ENCODE data around the gene SGK1.
"Not testable (repeated sequence)": the region's sequence is repeated elsewhere in the genome, so short reads cannot be mapped to it uniquely, and the experiment has no call there.

SGK1 gene

GRCh38 chr6:134207421-134207820 lies 110.5 kb downstream of the SGK1 start:
- Histone ChIP-seq H3K36me3 (replicated peaks) (no peaks in the 10 kb centered on the region), H3K27ac (no peak overlapping the region), H3K4me3 (ENCODE audit: low read depth, low read length) (no peak overlapping the region), H3K27me3 (replicated peaks) (no peaks in the 10 kb centered on the region)
- in situ Hi-C loops (cut with HindIII; ENCODE audit: low pct_ligation_motif_present, low sequenced_read_pairs) = no loop called here
- no peak for DNase-seq
- TF ChIP-seq CTCF (IDR thresholded peaks at IDR 0.05; ENCODE audit: low read depth, low read length, missing control alignments) = no peak

GRCh38 chr6:134205366-134205765 lies 112.5 kb downstream of the SGK1 start:
- TF ChIP-seq CTCF (IDR thresholded peaks at IDR 0.05; ENCODE audit: low read depth, low read length, missing control alignments) = no peak
- H3K4me3 ChIP-seq (ENCODE audit: low read depth, low read length) = no peak overlapping the region
- no peaks in the 10 kb centered on the region for H3K27me3 ChIP-seq (replicated peaks)
- no peaks in the 10 kb centered on the region for H3K36me3 ChIP-seq (replicated peaks)
- in situ Hi-C loops (cut with HindIII; ENCODE audit: low pct_ligation_motif_present, low sequenced_read_pairs) = no loop called here
- no peak overlapping the region for H3K27ac ChIP-seq
- no peak for DNase-seq

- in situ Hi-C loops (cut with HindIII; ENCODE audit: low pct_ligation_motif_present, low sequenced_read_pairs); H3K4me3 ChIP-seq (ENCODE audit: low read depth, low read length); H3K27me3 ChIP-seq (replicated peaks); H3K36me3 ChIP-seq (replicated peaks); DNase-seq; H3K27ac ChIP-seq: not testable (repeated sequence)
Measured at GRCh38 chr6:134204759-134205158, 113.2 kb downstream of the SGK1 start.

- DNase-seq = no peak
- no peak for TF ChIP-seq CTCF (IDR thresholded peaks at IDR 0.05; ENCODE audit: low read depth, low read length, missing control alignments)
- Histone ChIP-seq H3K27ac (no peak overlapping the region), H3K36me3 (replicated peaks) (no peaks in the 10 kb centered on the region), H3K4me3 (ENCODE audit: low read depth, low read length) (no peak overlapping the region), H3K27me3 (replicated peaks) (no peaks in the 10 kb centered on the region)
- in situ Hi-C loops (cut with HindIII; ENCODE audit: low pct_ligation_motif_present, low sequenced_read_pairs) = no loop called here
Measured at GRCh38 chr6:134204031-134204430, 113.9 kb downstream of the SGK1 start.

- in situ Hi-C loops (cut with HindIII; ENCODE audit: low pct_ligation_motif_present, low sequenced_read_pairs) = no loop called here
- no peak overlapping the region for H3K27ac ChIP-seq
Measured at GRCh38 chr6:134201716-134202115, 116.2 kb downstream of the SGK1 start.

GRCh38 chr6:134199848-134200606 lies 117.9 kb downstream of the SGK1 start:
- no peak for DNase-seq

More at GRCh38 chr6:134201716-134202115, 116.2 kb downstream of the SGK1 start:
- TF ChIP-seq CTCF (IDR thresholded peaks at IDR 0.05; ENCODE audit: low read depth, low read length, missing control alignments) = no peak
- H3K4me3 ChIP-seq (ENCODE audit: low read depth, low read length) = no peak overlapping the region
- DNase-seq = no peak
- no peaks in the 10 kb centered on the region for H3K27me3 ChIP-seq (replicated peaks)
- H3K36me3 ChIP-seq (replicated peaks) = no peaks in the 10 kb centered on the region

More at GRCh38 chr6:134199848-134200606, 117.9 kb downstream of the SGK1 start:
- no peak for TF ChIP-seq CTCF (IDR thresholded peaks at IDR 0.05; ENCODE audit: low read depth, low read length, missing control alignments)
- Histone ChIP-seq H3K27me3 (replicated peaks) (no peaks in the 10 kb centered on the region), H3K36me3 (replicated peaks) (no peaks in the 10 kb centered on the region), H3K27ac (no peak overlapping the region), H3K4me3 (ENCODE audit: low read depth, low read length) (no peak overlapping the region)
- in situ Hi-C loops (cut with HindIII; ENCODE audit: low pct_ligation_motif_present, low sequenced_read_pairs) = no loop called here
